Skin epidermis (tissue), 12 donors: ENCODE data around the gene NAPA.

Source experiments
- H3K27ac ChIP-seq, 21 experiments: fragments of 200-600 bp; sonication (generic) in 11 of 21; one replicate each; pipeline ENCODE4 v1.5.0; 2020; ENCODE audit warnings: mild to moderate bottlenecking in 3 of 21, inconsistent platforms in 2 of 21, moderate library complexity in 2 of 21
- H3K4me3 ChIP-seq, 7 experiments: fragments of 200-600 bp; sonication (generic) in 2 of 7; one replicate each; pipeline ENCODE4 v1.5.0; 2020; ENCODE audit warnings: inconsistent platforms in 2 of 7, mild to moderate bottlenecking in 2 of 7, moderate library complexity in 1 of 7

NAPA gene

DNA sequence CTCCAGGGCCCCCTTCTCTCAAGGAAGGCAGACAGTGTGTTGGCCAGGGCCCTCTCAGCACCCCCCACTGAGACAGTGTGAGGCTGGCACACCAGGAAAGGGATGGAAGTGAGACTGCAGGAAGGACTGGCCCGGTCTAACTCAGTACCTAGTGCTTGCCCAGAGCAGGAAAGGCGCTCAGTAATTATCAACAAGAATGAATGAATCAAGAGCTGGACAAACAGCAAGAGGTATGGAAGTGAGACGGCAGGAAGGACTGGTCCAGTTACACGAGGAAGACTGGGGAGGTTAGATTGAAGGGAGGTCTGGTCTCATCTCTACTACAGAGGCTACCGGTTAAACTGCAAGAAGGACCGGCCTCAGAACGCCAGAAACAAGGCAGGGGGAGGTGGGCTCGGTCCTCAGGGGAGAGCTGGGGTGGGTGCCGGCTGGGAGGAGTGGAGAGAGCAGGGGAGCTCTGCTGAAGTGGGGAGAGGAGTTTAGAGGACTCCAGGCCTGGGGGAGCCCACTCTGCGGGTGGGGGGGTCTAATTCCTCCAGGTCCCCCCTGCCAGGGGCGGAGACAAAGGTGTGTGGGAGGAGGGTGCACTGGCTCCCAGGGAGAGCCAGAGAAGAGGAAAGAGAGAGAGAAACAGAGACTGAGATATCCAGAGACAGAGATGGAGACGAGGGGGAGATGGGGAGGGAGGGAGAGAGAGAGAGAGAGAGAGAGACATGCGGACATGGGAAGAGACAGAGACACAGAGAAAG lies 44.2 kb downstream of the NAPA start:
- no peak overlapping the region for H3K27ac ChIP-seq
- no peak overlapping the region for H3K4me3 ChIP-seq

DNA sequence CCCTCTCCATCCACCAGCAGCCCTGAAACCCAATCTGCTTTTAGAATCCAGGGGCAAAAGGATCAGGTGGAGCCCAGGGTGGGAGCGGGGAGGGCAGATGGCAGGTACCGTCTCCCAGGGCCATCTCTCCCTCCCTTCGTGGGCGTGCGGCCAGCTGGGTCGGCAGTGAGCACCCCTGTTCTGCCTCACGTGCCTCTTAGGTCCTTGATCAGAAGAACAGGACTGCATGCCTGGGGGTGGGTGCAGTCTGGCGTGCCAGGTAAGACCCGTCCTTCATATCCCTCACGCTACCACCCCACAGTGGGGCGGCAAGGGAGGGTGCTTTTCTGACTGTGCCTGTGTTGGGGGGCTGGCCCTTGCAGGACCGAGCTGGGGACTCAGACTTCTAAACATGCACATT lies 45.1 kb downstream of the NAPA start:
- no peak overlapping the region for H3K4me3 ChIP-seq
- no peak overlapping the region for H3K27ac ChIP-seq

DNA sequence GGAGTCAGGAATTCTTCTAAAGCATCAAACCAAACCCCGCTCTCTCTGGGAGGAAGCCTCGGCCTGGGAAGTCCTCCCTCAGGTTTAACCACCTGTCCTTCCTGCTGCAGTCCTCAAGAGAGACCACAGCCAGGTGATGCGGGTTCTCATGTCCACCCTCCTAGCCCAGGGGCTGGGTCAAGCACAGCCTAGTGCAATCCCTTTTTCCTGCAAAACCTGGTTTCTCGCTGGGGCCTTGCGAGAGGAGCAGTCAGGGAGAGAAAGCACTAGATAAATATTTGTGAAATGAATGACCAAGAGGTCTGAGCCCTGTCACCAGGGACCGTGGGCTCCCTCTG lies 45.5 kb downstream of the NAPA start:
- Histone ChIP-seq H3K27ac (no peak overlapping the region), H3K4me3 (no peak overlapping the region)

DNA sequence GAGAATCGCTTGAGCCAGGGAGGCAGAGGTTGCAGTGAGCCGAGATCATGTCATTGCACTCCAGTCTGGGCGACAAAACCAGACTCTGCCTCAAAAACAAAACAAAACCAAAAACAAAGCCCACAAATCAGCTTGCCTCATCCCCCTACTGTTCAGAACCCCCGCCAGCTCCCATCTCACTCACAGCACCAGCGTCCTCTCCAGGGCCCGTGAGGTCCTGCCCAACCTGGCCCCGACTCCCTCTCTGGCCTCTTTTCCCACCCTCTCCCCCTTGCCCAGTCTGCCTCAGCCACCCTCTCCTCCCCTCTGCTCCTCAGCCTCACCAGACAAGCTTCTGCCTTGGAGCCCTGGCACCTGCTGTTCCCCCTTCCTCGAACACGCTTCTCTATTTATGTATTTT lies 46.9 kb downstream of the NAPA start:
- Histone ChIP-seq H3K27ac (no peak overlapping the region), H3K4me3 (no peak overlapping the region)

DNA sequence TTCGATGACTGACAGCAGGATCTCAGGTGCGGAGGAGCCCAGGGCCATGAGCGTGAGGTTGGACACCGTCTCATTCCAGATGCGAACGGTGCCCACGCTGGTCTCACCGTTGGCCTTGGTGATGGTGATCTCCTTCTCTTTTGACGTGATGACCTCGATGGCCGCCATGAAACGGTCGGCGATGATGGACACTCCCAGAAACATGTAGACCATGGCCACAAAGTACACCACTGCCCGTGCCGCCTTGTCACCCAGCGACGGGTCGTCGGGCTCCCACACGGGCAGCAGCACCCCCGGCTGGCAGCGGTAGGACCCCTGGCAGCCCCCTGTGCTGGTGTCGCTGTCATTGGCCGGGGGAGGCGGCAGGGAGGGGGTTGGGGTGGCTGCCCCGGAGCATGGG lies 48.9 kb downstream of the NAPA start:
- H3K4me3 ChIP-seq = no peak overlapping the region
- H3K27ac ChIP-seq = no peak overlapping the region

DNA sequence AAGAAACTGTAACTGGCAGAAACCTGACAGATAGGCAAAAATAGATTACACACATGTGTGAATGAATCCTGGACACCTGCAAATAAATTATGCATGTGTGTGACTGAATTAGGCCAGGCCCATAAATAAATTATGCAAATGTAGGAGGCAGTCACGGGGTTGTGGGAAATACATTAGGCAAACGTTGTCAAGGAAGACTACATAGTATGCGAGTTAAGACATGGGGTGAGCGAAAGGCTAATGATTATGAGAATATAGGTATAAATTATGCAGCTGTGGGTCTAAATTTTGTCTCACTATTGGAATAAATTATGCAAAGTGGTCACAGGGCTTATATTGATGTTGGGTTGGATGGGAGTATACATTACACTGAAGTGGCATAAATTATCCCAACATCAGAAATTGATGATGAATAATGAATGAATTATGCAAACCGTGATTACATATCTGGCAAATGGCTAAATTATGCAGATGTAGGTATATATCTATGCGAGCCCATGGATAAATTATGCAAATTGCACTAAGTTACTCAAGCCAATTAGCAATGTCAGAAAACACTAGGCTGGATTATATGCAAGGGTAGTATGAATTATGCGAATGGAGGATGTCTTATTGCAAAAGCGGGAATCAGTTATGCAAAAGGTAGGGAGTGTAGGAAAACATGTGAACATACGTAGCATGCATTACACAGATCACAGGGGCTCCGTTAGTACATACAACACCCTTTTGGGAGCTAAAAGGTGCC lies 50.0 kb downstream of the NAPA start:
- Histone ChIP-seq H3K27ac (no peak overlapping the region), H3K4me3 (no peak overlapping the region)

DNA sequence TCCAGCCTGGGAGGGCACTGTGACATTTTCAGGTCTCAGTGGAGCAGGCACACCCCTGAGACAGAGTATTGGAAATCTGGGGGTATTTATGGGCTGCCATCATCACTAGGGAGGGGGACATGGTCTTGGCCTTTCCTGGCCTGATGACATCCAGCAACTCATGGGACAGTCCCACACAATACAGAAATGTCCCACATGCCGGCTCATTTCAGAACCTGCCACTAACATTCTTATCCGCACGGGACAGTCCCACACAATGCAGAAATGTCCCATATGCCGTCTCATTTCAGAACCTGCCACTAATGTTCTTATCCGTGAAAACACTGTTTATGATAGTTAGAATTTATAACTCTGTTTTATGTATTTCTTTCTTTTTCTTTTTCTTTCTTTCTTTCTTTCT lies 53.0 kb downstream of the NAPA start:
- H3K4me3 ChIP-seq = no peak overlapping the region

DNA sequence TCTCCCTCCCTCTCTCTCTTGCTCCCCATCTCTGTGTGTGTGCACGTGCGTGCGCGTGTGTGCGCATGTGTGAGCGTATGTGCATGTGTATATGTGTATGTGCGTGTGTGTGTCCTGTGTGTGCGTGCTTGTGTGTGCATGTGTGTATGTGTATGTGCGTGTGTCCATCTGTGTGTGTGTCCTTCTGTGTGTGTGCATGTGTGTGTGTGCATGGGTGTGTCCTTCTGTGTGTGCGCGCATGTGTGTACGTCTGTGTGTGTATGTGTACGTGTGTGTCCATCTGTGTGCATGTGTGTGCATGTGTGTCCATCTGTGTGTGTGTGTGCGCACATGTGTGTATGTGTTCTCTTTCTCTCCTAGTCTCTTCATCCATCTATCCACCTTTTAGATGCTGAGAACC lies 55.4 kb downstream of the NAPA start:
- Histone ChIP-seq H3K27ac (no peak overlapping the region), H3K4me3 (no peak overlapping the region)

More for the DNA sequence above, 53.0 kb downstream of the NAPA start:
- H3K27ac ChIP-seq = no peak overlapping the region

DNA sequence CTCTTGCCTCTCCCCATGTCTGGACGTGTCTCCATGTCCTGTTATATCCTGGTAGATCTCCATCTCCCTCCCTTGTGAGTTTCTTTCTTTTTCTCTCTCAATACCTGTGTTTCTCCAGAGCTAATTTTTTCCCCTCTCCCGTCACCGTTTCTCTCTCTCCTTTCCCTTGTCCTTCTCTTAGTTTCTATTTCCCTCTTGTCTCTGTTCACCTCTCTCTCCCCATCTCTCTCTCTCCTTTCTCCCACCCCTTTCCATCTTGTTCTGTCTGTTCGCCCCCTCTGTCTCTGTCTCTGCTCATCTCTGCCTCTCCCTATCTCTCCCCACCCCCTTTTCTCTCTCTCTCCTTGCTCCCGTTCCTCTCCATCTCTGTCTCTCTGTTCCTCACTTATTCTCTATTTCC lies 56.2 kb downstream of the NAPA start:
- Histone ChIP-seq H3K27ac (no peak overlapping the region), H3K4me3 (no peak overlapping the region)

DNA sequence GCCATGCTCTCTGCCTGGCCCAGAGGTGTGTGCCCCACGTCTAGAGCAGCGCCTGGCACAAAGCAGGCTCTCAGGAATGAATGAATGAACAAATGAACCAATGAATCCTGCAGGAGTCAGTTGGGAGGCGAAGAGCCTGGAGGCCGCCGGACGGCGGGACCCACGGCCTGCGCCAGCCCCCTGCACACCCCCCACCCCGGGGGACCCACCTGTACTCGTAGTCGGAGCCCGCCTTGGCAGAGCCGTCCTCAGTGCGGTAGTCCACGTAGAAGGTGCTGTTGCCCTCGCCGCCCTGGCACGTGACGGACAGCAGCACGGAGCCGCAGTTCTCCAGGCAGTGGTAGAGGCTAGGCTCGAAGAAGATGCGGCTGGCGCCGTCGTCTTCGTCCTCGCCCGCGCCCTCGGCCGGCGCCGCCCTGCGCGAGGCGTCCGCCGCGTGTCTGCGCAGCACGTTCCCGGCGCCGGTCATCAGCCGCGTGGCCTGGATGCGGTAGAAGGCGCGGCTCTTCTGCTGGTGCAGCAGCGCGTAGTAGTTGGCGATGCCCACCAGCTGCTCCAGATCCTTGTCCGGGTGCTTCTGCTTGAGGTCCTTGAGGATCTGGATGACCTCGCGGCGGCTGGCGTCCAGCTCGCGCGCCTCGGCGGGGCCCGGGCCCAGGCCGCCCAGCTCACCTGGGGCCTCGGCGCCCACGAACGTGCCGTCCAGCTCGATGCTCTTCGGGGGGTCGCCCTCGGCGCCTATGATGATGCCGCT lies 58.0 kb downstream of the NAPA start:
- Histone ChIP-seq H3K4me3 (peak overlapping the region in 1 of 7 experiments; percentile 6), H3K27ac (no peak overlapping the region)

DNA sequence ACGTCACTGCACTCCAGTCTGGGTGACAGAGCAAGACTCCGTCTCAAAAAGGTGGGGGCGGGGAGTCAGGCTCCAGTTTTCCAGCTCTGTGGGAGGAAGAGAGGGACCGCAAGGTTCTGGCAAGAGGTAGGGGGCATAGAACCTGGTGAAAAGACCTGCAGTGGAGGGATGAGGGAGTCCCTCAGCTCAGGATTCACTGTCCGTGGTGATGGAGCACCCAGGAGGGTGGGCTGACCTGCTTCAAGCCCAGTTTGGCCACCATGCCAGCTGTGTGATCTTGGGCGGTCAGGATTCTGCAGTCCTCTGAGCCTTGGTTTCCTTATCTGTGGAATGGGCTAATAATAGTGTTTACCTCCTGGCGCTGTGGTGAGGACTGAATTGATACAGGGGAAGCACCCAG lies 64.4 kb downstream of the NAPA start:
- Histone ChIP-seq H3K27ac (no peak overlapping the region), H3K4me3 (no peak overlapping the region)

DNA sequence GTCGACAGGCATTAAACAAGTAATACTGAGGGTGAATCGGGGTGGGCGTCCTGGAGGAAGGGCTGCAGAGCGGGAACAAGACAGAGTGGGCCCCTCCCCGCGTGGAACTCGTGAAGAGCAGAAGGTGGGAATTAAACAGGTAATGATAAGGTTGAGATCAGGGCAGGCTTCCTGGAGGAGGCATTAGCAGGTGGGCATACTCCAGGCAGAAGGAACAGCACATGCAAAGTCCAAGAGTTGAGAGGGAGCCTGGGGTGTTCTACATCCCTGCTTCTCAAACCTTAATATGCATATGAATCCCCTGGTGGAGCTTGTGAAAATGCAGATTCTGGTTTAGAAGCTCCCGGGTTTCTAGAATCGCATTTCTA lies 66.5 kb downstream of the NAPA start:
- Histone ChIP-seq H3K27ac (no peak overlapping the region), H3K4me3 (no peak overlapping the region)

DNA sequence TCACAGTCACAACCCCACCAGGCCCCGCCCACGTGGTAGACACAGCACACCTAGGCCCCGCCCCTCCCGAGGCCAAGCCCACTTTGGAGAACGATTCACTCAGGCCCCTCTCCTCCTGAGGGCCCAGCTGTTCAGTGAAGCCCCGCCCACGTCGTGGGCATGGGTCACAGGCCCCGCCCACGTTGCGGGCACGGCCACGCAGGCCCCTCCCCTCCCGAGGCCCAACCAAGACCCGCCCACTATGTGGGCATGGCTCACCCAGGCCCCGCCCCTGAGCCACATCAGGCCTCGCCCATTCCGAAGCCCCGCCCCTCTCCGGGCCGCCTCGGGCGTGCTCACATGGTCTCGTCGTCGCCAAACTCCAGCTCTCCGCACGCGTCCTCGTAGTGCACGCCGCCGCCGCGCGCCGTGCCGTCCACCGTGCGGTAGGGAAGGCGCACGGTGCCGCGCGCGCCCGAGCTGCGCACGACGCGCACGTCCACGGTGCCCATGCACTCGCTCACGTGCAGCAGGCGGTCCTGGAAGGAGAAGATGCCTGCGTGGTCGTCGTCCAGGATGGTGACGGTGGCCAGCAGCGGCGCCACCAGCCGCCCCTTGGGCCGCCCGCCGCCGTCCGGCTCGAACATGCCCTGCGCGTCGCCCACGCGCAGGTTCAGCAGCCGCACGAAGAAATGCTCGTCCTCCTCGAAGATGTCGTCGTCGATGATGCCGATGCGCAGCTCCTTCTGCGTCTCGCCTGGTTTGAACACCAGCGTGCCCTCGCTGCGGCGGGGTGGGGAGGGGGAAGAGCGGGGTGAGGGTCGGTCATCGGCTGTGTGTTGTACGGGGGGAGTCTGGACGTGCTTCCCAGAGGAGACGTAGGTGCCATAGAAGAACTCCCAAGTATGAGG lies 67.1 kb downstream of the NAPA start:
- peak overlapping the region in 1 of 7 experiments; percentile 6 for H3K4me3 ChIP-seq
- no peak overlapping the region for H3K27ac ChIP-seq

DNA sequence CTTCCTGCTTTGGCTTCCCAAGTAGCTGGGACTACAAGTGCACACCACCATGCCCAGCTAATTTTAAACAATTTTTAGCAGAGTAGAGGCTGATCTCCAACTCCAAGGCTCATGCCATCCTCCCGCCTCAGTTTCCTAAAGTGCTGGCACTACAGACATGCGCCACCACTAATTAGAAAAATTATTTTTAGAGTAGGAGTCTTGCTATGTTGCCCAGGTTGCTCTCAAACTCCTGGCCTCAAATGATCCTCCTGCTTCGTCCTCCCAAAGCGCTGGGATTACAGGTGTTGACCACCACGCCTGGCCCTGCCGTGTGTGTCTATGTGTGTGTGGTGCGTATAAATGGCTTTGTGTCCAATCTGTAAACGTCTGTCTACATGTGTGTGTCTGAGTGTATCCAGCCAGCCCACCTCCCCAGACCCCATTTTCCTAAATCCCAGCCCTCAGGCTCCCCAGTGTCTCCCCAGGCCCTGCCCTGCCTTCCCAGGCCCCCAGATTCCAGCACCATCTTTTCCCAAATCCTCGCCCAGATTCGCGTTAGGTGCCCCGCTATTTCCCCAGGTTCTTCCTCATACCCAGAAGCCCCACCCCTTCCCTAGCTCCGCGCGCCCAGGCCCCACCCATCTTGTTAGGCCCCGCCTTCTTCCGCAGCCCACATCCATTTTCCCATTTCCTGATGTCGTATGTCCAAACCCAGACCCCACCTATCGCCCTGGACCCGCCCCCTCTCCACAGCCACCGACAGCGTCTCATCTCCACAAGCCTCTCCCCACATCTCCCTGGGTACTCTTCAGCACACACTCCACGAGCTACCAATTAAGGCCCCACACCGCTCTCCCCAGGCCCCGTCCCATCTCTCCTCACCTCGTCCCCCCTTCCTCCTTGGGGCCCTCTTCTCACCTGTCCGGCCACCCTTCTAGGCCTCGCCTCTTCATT lies 68.1 kb downstream of the NAPA start:
- no peak overlapping the region for H3K27ac ChIP-seq
- H3K4me3 ChIP-seq = no peak overlapping the region

DNA sequence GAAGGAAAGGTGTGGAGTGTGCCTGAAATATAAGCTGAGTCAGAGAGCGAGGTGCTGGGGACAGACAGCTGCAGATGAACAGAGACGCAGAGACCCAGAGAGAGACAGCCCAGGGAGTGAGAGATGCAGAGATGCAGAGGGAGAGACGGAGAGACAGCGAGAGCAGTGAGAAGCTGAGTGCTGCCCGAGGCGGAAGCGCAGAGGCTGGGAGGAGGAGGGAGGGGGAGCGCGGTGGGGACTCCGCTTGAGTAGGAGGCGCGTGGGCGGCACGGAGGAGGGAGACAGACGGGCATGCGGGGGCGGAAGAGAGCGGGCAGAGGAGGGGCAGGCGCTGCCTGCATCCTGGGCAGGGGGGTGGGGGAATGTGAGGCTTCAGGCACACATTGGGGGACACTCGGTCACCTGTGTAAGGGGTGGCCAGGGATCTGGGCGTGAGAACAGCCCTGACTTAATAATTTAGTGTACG lies 68.9 kb downstream of the NAPA start:
- H3K4me3 ChIP-seq = peak overlapping the region in 1 of 7 experiments; percentile 0
- no peak overlapping the region for H3K27ac ChIP-seq

DNA sequence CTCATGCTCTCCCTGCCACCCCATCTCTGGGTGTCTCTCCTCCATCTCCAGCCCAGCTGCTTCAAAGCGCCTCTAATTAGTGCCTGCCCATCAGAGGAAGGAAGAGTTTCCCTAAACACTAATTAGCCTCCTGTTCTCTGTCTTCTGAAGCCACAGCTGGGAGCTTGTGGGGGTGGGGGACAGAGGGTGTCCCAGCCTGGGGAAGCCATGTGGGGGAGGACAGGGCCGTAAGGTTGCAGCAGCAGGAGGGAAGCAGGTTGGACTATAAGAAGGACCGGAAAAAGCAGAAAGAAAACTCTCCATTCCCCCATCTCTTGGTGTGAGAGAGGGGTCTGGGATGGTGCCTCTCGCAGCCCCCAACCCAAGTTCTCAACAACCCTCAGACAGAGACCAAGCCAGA lies 69.3 kb downstream of the NAPA start:
- Histone ChIP-seq H3K4me3 (no peak overlapping the region), H3K27ac (no peak overlapping the region)

DNA sequence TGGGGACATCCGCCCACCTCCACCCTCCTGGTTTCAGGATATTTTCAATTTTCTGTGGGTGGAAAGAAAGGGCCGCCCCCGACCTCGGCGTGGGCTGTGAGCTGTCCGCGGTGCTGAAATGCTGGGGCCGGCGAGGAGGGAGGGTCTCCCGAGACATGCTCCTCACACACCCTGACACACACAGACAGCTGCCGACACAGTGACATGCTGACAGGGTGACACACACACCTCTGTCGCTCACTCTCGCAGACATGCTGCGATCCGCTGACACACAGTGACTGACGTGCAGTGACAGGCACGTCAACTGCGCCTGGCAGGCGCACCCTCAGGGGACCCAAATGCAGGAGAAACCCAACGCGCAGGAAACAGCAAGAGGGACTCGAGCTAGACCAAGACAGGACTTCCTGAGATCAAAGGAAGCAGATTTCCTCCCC lies 70.5 kb downstream of the NAPA start:
- H3K27ac ChIP-seq = no peak overlapping the region
- H3K4me3 ChIP-seq = no peak overlapping the region

DNA sequence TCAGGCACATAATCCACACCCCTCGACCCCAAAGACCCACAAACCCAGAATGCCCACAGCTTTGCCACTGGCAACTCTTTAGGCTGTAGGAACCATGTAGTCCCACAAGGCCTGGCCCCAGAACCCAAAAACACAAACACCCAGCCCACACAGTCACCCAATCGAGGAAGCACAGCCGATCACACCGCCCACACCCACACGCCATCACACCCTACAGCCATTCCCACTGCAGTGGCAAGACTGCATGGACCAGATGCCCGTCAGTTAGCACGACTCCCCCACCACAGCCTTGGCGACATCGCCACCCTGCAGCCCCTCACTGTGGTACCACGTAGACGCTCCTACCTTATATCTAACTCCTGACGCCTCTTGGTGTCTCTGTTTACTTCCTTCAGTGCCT lies 71.5 kb downstream of the NAPA start:
- H3K4me3 ChIP-seq = no peak overlapping the region
- no peak overlapping the region for H3K27ac ChIP-seq

DNA sequence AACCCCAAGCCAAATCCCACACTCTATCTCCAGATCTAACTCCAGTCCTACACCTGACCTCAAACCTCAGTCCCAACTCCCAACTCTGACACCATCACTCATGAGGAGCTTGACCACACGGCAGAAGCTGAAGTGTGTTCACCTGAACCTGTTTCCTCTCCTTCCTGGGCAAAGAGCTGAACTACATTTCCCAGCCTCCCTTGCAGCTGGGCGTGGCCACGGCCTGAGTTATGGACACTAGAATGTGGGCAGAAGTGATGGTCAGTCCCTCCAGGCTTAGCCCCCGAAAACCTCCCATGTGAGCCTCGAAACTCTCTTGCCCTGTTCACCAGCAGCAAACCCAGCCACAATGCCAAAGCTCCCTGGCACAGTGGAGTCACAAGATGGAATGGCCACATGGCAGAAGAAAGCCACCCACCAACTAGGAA lies 76.1 kb downstream of the NAPA start:
- Histone ChIP-seq H3K27ac (no peak overlapping the region), H3K4me3 (no peak overlapping the region)
